GM12874 (cell line): ENCODE measurements around the gene PDF.

Experiments
- CTCF ChIP-seq: IDR thresholded peaks from 2 replicates; pipeline ENCODE4 v1.5.1; 2011; ENCODE audit warnings: low read depth, mild to moderate bottlenecking, control low read depth, low read length, moderate library complexity; ENCODE audit not compliant: insufficient read depth

PDF gene

GRCh38 chr16:69302301-69302700, 28.1 kb downstream of the PDF start:
- TF ChIP-seq CTCF: no peak

GRCh38 chr16:69301861-69302260, 28.5 kb downstream of the PDF start:
- no peak for TF ChIP-seq CTCF

- TF ChIP-seq CTCF: no peak
Measured at GRCh38 chr16:69301187-69301586, 29.2 kb downstream of the PDF start.

DNA sequence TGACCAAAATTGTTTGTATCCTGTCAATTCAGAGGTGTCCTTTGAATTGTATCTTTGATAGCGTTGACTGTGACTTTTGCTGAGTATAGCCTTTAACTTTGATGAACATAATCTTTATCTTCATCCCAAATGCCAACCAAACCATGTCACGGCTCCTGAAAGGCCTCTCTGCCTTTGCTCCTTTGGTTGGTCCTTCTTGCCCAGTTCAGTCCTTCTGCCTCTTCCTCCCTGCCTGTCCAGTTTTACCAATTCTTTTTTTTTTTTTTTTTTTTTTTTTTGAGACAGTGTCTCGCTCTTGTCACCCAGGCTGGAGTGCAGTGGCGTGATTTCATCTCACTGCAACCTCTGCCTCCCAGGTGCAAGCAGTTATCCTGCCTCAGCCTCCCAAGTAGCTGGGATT, 32.1 kb downstream of the PDF start:
- TF ChIP-seq CTCF: no peak

- no peak for TF ChIP-seq CTCF
Measured at GRCh38 chr16:69294051-69294450, 36.3 kb downstream of the PDF start.

DNA sequence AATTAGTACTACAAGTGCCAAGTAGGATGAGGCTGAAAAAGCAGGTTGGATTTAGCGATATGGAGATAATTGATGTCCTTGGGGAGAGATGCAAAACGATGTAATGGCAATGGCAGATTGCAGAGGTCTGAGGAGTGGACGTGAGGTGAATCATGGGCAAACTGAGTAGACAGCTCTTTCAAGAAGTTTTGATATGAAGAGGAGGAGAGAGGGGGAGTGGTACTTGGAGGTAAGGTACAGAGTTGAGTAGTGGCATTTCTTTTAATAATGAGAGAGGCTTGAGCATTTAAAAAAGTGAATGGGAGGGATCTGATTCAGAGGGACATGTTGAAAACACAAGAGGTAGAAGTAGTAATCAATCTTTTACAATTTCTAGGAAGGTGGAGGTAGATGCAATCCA, 37.0 kb downstream of the PDF start:
- TF ChIP-seq CTCF: no peak

DNA sequence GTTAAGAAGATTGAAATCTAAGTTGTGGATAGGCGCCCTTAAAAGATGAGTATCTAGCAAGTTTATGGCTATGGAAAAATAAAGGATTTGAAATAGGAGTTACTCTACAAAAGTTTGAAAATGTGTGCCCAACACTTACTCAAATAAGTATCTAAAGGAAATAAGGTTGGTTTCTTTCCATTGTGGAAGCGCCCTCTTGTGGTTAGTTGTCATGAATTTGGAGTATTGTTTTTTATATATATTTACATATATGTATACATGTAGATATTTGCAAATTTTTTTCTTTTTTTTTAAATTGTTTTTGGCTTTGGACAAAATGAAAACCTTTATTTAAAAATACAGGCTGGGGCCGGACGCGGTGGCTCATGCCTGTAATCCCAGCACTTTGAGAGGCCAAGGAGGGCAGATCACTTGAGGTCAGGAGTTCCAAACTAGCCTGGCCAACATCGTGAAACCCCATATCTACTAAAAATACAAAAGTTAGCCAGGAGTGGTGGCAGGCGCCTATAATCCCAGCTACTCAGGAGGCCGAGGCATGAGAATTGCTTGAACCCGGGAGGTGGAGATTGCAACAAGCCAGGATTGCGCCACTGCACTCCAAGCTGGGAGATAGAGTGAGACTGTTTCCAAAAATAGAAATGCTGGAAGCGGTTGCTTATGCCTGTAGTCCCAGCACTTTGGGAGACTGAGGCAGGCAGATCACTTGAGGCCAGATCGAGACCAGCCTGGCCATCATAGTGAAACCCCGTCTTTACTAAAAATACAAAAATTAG, 43.3 kb downstream of the PDF start:
- peak; percentile 21; the same call in 1 of the 2 replicates for TF ChIP-seq CTCF
